Brain microvascular endothelial cell (primary cell): ENCODE results near the gene RALGAPA2.

ENCODE experiments used
- DNase-seq: peaks from one replicate; pipeline ENCODE4 v3.0.0-alpha.2; 2020
- H3K27ac ChIP-seq: fragments of 250-450 bp; sonication (Bioruptor Pico); 2 replicates; pipeline ENCODE4 v1.5.1; 2020; ENCODE audit warnings: mild to moderate bottlenecking, moderate library complexity
- H3K27me3 ChIP-seq: fragments of 250-450 bp; sonication (Bioruptor Pico); replicated peaks from 2 replicates; pipeline ENCODE4 v1.5.1; 2020; ENCODE audit warnings: mild to moderate bottlenecking
- H3K36me3 ChIP-seq: fragments of 250-450 bp; sonication (Bioruptor Pico); replicated peaks from 2 replicates; pipeline ENCODE4 v1.5.1; 2020; ENCODE audit warnings: mild to moderate bottlenecking
- H3K4me3 ChIP-seq: 2 replicates; pipeline ENCODE4 v1.5.1; 2011; ENCODE audit warnings: low read depth, mild to moderate bottlenecking, control low read depth, low read length, moderate library complexity
- CTCF ChIP-seq: IDR thresholded peaks from 2 replicates; pipeline ENCODE4 v1.5.1; 2011; ENCODE audit warnings: low read depth, mild to moderate bottlenecking, moderate library complexity, low read length, control low read depth, inconsistent platforms; ENCODE audit errors: missing control alignments
- in situ Hi-C: cut with HindIII; loops from 2 replicates; pipeline ENCODE4 v1.10.0; 2017; ENCODE audit warnings: low sequenced_read_pairs, low pct_ligation_motif_present

RALGAPA2 gene

GRCh38 chr20:20413810-20414281, 298.6 kb downstream of the RALGAPA2 start:
- Histone ChIP-seq H3K36me3 (no peaks in the 10 kb centered on the region), H3K27me3 (no peaks in the 10 kb centered on the region), H3K27ac (no peak overlapping the region), H3K4me3 (no peak overlapping the region)
- TF ChIP-seq CTCF = no peak
- in situ Hi-C loops = no loop called here
- no peak for DNase-seq

GRCh38 chr20:20412750-20413149, 299.7 kb downstream of the RALGAPA2 start:
- H3K36me3 ChIP-seq = no peaks in the 10 kb centered on the region
- in situ Hi-C loops = no loop called here
- no peak overlapping the region for H3K27ac ChIP-seq
- TF ChIP-seq CTCF = no peak
- no peaks in the 10 kb centered on the region for H3K27me3 ChIP-seq
- no peak for DNase-seq
- H3K4me3 ChIP-seq = no peak overlapping the region

- H3K4me3 ChIP-seq = no peak overlapping the region
- no peaks in the 10 kb centered on the region for H3K27me3 ChIP-seq
- no peaks in the 10 kb centered on the region for H3K36me3 ChIP-seq
- no peak for TF ChIP-seq CTCF
- in situ Hi-C loops = no loop called here
- H3K27ac ChIP-seq = no peak overlapping the region
- no peak for DNase-seq
Observed at GRCh38 chr20:20411836-20412235, 300.6 kb downstream of the RALGAPA2 start.

GRCh38 chr20:20411402-20411801, 301.0 kb downstream of the RALGAPA2 start:
- Histone ChIP-seq H3K36me3 (no peaks in the 10 kb centered on the region), H3K4me3 (no peak overlapping the region), H3K27me3 (no peaks in the 10 kb centered on the region), H3K27ac (no peak overlapping the region)
- in situ Hi-C loops = no loop called here
- no peak for TF ChIP-seq CTCF
- no peak for DNase-seq

GRCh38 chr20:20410678-20411077, 301.8 kb downstream of the RALGAPA2 start:
- Histone ChIP-seq H3K36me3 (no peaks in the 10 kb centered on the region), H3K27me3 (no peaks in the 10 kb centered on the region), H3K4me3 (no peak overlapping the region), H3K27ac (no peak overlapping the region)
- in situ Hi-C loops = no loop called here
- no peak for DNase-seq
- TF ChIP-seq CTCF = no peak

GRCh38 chr20:20409331-20409730, 303.1 kb downstream of the RALGAPA2 start:
- H3K4me3 ChIP-seq = no peak overlapping the region
- in situ Hi-C loops = no loop called here
- no peaks in the 10 kb centered on the region for H3K27me3 ChIP-seq
- no peak for TF ChIP-seq CTCF
- no peaks in the 10 kb centered on the region for H3K36me3 ChIP-seq
- no peak for DNase-seq
- H3K27ac ChIP-seq = no peak overlapping the region
